H1 (cell line): Measurements from ENCODE around the gene IGF2R. TPM values are rescaled to one million over a fixed set of nuclear protein-coding genes. Genes with fewer than 3 reads are reported as not detected.

Source experiments
- BACH1 ChIP-seq: IDR thresholded peaks from 2 replicates; pipeline ENCODE4 v1.6.1; 2012; ENCODE audit warnings: low read length, improper control_type of control experiment
- BRCA1 ChIP-seq: IDR thresholded peaks from 2 replicates; pipeline ENCODE4 v1.6.1; 2012; ENCODE audit warnings: low read depth, low read length, improper control_type of control experiment
- CBX5 ChIP-seq: fragments of 300-800, 300-1000 bp; sonication (generic); IDR thresholded peaks from 2 replicates; pipeline ENCODE4 v1.7.1; 2016; ENCODE audit warnings: antibody characterized with exemption, low read length, low read depth
- CTBP2 ChIP-seq: IDR thresholded peaks from 2 replicates; pipeline ENCODE4 v1.7.0; 2011; ENCODE audit warnings: borderline replicate concordance, mild to moderate bottlenecking, moderate library complexity, mixed read lengths, low read length; ENCODE audit not compliant: insufficient read depth, insufficient read length
- GTF2F1 ChIP-seq: IDR thresholded peaks from 2 replicates; pipeline ENCODE4 v1.6.1; 2012; ENCODE audit warnings: low read depth, low read length, improper control_type of control experiment, borderline replicate concordance
- HDAC2 ChIP-seq, 2 experiments: fragments of 300-600 bp in 1 of 2; sonication (generic) in 1 of 2; IDR thresholded peaks; 2 replicates each; pipeline ENCODE4 v1.6.1; 2011 to 2012; ENCODE audit warnings: low read depth in 2 of 2, low read length in 2 of 2, mild to moderate bottlenecking in 2 of 2, moderate library complexity in 2 of 2, borderline replicate concordance in 1 of 2, inconsistent platforms in 1 of 2
- SAP30 ChIP-seq: fragments of 300-600 bp; sonication (generic); IDR thresholded peaks from 2 replicates; pipeline ENCODE4 v1.7.1; 2012; ENCODE audit warnings: low read length, moderate library complexity, mild to moderate bottlenecking, inconsistent platforms; ENCODE audit not compliant: insufficient read depth, insufficient replicate concordance
- TEAD4 ChIP-seq: IDR thresholded peaks from 2 replicates; pipeline ENCODE4 v1.6.1; 2012; ENCODE audit warnings: low read depth, low read length, inconsistent platforms, mixed read lengths
- ZNF274 ChIP-seq: IDR thresholded peaks from 2 replicates; pipeline ENCODE4 v1.7.0; 2012; ENCODE audit warnings: low read length, borderline replicate concordance; ENCODE audit errors: extremely low read depth
- polyA plus RNA-seq, 7 experiments: library from polyadenylated mRNA; depleted of rRNA in 3 of 7; stranded (reverse) in 5 of 7; unstranded in 2 of 7; fragments of >200 nt in 5 of 7; fragments of 200-250 nt in 2 of 7; gene quantifications; 1 replicate in 5 of 7; 2 replicates in 1 of 7; 4 replicates in 1 of 7; pipeline versions ENCODE4 v1.2.1 to v1.2.3, GENCODE V29; 2011 to 2013; ENCODE audit warnings: missing spikeins in 2 of 7, mixed read lengths in 2 of 7
- total RNA-seq: library from RNA; stranded (reverse); fragmentation: NEBNext Ultra II Directional; extraction: Animal tissue kit (Norgen Biotek cat#: 25700); gene quantifications from 2 replicates; pipeline ENCODE4 v1.2.1, GENCODE V29; 2021
- TF ChIP-seq, protein P1 (sequence below): fragments of 300-600 bp; sonication (generic); IDR thresholded peaks from 2 replicates; pipeline ENCODE4 v1.7.1; 2012; ENCODE audit warnings: low read length, moderate library complexity, mild to moderate bottlenecking, inconsistent platforms; ENCODE audit not compliant: insufficient replicate concordance

Gene IGF2R
- total and polyA plus RNA-seq, 2 of the 8 experiments (the other 6 are each of a cell fraction or from before 2014, with no cell fraction given): 20.6 to 74.1 TPM

DNA sequence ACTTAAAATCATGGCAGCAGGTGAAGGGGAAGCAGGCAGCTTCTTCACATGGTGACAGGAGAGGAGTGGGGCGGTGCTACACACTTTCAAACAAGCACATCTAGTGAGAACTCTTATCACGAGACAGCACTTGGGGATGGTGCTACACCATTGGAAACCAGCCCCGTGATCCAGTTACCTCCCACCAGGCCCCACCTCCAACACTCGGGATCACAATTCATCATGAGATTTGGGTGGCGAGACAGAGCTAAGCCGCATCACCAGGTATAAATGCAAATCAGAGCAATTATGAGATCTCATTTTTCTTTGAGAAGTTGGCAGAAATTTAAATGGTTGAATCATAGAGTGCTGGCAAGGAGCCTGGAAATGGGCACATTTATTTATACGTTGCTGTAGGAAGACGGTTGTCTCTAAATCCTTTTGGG lies 31.4 kb downstream of the IGF2R start (continued):
- TF ChIP-seq, protein P1, sequence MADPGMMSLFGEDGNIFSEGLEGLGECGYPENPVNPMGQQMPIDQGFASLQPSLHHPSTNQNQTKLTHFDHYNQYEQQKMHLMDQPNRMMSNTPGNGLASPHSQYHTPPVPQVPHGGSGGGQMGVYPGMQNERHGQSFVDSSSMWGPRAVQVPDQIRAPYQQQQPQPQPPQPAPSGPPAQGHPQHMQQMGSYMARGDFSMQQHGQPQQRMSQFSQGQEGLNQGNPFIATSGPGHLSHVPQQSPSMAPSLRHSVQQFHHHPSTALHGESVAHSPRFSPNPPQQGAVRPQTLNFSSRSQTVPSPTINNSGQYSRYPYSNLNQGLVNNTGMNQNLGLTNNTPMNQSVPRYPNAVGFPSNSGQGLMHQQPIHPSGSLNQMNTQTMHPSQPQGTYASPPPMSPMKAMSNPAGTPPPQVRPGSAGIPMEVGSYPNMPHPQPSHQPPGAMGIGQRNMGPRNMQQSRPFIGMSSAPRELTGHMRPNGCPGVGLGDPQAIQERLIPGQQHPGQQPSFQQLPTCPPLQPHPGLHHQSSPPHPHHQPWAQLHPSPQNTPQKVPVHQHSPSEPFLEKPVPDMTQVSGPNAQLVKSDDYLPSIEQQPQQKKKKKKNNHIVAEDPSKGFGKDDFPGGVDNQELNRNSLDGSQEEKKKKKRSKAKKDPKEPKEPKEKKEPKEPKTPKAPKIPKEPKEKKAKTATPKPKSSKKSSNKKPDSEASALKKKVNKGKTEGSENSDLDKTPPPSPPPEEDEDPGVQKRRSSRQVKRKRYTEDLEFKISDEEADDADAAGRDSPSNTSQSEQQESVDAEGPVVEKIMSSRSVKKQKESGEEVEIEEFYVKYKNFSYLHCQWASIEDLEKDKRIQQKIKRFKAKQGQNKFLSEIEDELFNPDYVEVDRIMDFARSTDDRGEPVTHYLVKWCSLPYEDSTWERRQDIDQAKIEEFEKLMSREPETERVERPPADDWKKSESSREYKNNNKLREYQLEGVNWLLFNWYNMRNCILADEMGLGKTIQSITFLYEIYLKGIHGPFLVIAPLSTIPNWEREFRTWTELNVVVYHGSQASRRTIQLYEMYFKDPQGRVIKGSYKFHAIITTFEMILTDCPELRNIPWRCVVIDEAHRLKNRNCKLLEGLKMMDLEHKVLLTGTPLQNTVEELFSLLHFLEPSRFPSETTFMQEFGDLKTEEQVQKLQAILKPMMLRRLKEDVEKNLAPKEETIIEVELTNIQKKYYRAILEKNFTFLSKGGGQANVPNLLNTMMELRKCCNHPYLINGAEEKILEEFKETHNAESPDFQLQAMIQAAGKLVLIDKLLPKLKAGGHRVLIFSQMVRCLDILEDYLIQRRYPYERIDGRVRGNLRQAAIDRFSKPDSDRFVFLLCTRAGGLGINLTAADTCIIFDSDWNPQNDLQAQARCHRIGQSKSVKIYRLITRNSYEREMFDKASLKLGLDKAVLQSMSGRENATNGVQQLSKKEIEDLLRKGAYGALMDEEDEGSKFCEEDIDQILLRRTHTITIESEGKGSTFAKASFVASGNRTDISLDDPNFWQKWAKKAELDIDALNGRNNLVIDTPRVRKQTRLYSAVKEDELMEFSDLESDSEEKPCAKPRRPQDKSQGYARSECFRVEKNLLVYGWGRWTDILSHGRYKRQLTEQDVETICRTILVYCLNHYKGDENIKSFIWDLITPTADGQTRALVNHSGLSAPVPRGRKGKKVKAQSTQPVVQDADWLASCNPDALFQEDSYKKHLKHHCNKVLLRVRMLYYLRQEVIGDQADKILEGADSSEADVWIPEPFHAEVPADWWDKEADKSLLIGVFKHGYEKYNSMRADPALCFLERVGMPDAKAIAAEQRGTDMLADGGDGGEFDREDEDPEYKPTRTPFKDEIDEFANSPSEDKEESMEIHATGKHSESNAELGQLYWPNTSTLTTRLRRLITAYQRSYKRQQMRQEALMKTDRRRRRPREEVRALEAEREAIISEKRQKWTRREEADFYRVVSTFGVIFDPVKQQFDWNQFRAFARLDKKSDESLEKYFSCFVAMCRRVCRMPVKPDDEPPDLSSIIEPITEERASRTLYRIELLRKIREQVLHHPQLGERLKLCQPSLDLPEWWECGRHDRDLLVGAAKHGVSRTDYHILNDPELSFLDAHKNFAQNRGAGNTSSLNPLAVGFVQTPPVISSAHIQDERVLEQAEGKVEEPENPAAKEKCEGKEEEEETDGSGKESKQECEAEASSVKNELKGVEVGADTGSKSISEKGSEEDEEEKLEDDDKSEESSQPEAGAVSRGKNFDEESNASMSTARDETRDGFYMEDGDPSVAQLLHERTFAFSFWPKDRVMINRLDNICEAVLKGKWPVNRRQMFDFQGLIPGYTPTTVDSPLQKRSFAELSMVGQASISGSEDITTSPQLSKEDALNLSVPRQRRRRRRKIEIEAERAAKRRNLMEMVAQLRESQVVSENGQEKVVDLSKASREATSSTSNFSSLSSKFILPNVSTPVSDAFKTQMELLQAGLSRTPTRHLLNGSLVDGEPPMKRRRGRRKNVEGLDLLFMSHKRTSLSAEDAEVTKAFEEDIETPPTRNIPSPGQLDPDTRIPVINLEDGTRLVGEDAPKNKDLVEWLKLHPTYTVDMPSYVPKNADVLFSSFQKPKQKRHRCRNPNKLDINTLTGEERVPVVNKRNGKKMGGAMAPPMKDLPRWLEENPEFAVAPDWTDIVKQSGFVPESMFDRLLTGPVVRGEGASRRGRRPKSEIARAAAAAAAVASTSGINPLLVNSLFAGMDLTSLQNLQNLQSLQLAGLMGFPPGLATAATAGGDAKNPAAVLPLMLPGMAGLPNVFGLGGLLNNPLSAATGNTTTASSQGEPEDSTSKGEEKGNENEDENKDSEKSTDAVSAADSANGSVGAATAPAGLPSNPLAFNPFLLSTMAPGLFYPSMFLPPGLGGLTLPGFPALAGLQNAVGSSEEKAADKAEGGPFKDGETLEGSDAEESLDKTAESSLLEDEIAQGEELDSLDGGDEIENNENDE: no peak
- TF ChIP-seq TEAD4 (no peak), SAP30 (no peak), ZNF274 (no peak), BACH1 (no peak), HDAC2 (IDR thresholded peaks at IDR 0.05; ENCODE audit: borderline replicate concordance in 1 of 2, low read depth in 2 of 2, low read length in 2 of 2) (no peak), CTBP2 (no peak), GTF2F1 (no peak), CBX5 (no peak), BRCA1 (no peak)
